A549 (cell line): ENCODE results near the gene DNAJB6.

Experiments used
- BCL3 ChIP-seq: fragments of >200 bp; sonication (Bioruptor Twin); formaldehyde crosslinking; IDR thresholded peaks from 3 replicates; pipeline ENCODE4 v1.6.1; 2016
- EHF ChIP-seq: fragments of 250-450 bp; sonication (Bioruptor Pico); IDR thresholded peaks from 2 replicates; pipeline ENCODE4 v1.5.0; 2020; ENCODE audit warnings: mild to moderate bottlenecking
- MAX ChIP-seq: IDR thresholded peaks from 2 replicates; pipeline ENCODE4 v1.6.1; 2012
- RARB ChIP-seq: fragments of 250-450 bp; sonication (Bioruptor Pico); IDR thresholded peaks from 2 replicates; pipeline ENCODE4 v1.8.0; 2021; ENCODE audit warnings: mild to moderate bottlenecking, moderate library complexity

- no peak for TF ChIP-seq BCL3
- no peak for TF ChIP-seq RARB (CRISPR knock-in tag)
- TF ChIP-seq EHF (CRISPR knock-in tag): no peak
- TF ChIP-seq MAX: no peak
Measured at GRCh38 chr7:157400171-157400860, 63.5 kb downstream of the DNAJB6 start.
